WTC11 (cell line): ENCODE results near the gene CHST14. TPM values are rescaled to one million over a fixed set of nuclear protein-coding genes. Genes with fewer than 3 reads are reported as not detected.

Experiments used
- ATAC-seq: fragments of 200-7000 bp; cut with Tn5 transposase; 2 replicates; pipeline ENCODE4 v1.10.0; 2021; ENCODE audit warnings: mild to moderate bottlenecking, moderate library complexity
- CTCF ChIA-PET: fragments of 300-600 bp; sonication (Branson Sonifier 250); formaldehyde crosslinking; loops from one replicate; lab custom pipeline; 2021; ENCODE audit warnings: antibody characterized with exemption; lab: Charles Lee
- POLR2A ChIA-PET: fragments of 350-600 bp; sonication (Branson Sonifier 250); formaldehyde crosslinking; loops from one replicate; lab custom pipeline; 2021; ENCODE audit warnings: antibody characterized with exemption; lab: Charles Lee
- DNase-seq: peaks from one replicate; pipeline ENCODE4 v3.0.0; 2021; ENCODE audit warnings: low spot score
- H3K27ac Mint-ChIP-seq: 2 replicates; pipeline ENCODE4 v1.8.0; 2021; ENCODE audit warnings: mixed read lengths
- H3K27me3 Mint-ChIP-seq: 2 replicates; pipeline ENCODE4 v1.8.0; 2021; ENCODE audit warnings: low read depth, mild to moderate bottlenecking, moderate library complexity, mixed read lengths
- H3K36me3 Mint-ChIP-seq: 2 replicates; pipeline ENCODE4 v1.8.0; 2021; ENCODE audit warnings: mixed read lengths
- H3K4me1 Mint-ChIP-seq: 2 replicates; pipeline ENCODE4 v1.8.0; 2022; ENCODE audit warnings: mixed read lengths
- H3K4me3 Mint-ChIP-seq: 2 replicates; pipeline ENCODE4 v1.8.0; 2021; ENCODE audit warnings: mild to moderate bottlenecking, moderate library complexity, mixed read lengths
- H3K9me3 Mint-ChIP-seq: 2 replicates; pipeline ENCODE4 v1.8.0; 2021; ENCODE audit warnings: mixed read lengths
- AR ChIP-seq: fragments of 250-450 bp; sonication (Bioruptor Pico); IDR thresholded peaks from 2 replicates; pipeline ENCODE4 v1.9.0; 2021; ENCODE audit warnings: mild to moderate bottlenecking
- ATF6 ChIP-seq: sonication (generic); formaldehyde crosslinking; IDR thresholded peaks from 2 replicates; pipeline ENCODE4 v1.8.1; 2023; ENCODE audit warnings: mild to moderate bottlenecking, missing genetic modification reagents
- CDX4 ChIP-seq: fragments of 250-450 bp; sonication (Bioruptor Pico); IDR thresholded peaks from 2 replicates; pipeline ENCODE4 v1.9.0; 2021; ENCODE audit warnings: moderate library complexity, mild to moderate bottlenecking, inconsistent platforms, borderline replicate concordance
- ERG ChIP-seq: fragments of 250-450 bp; sonication (Bioruptor Pico); IDR thresholded peaks from 2 replicates; pipeline ENCODE4 v1.8.0; 2021; ENCODE audit warnings: mild to moderate bottlenecking
- ETV6 ChIP-seq: sonication (generic); formaldehyde crosslinking; IDR thresholded peaks from 2 replicates; pipeline ENCODE4 v1.8.1; 2022; ENCODE audit warnings: mild to moderate bottlenecking, missing genetic modification reagents
- GRHL2 ChIP-seq: fragments of 250-450 bp; sonication (Bioruptor Pico); IDR thresholded peaks from 2 replicates; pipeline ENCODE4 v1.8.0; 2022; ENCODE audit warnings: mild to moderate bottlenecking, moderate library complexity; ENCODE audit not compliant: insufficient replicate concordance, severe bottlenecking
- HMGA2 ChIP-seq: fragments of 250-450 bp; sonication (Bioruptor Pico); IDR thresholded peaks from 2 replicates; pipeline ENCODE4 v1.4.0; 2021; ENCODE audit warnings: mild to moderate bottlenecking, moderate library complexity
- HMGXB4 ChIP-seq: sonication (generic); formaldehyde crosslinking; IDR thresholded peaks from 2 replicates; pipeline ENCODE4 v1.8.1; 2023; ENCODE audit warnings: mild to moderate bottlenecking, moderate library complexity, missing genetic modification reagents
- MXD4 ChIP-seq: fragments of 250-450 bp; sonication (Bioruptor Pico); IDR thresholded peaks from 2 replicates; pipeline ENCODE4 v1.8.0; 2021; ENCODE audit warnings: mild to moderate bottlenecking, moderate library complexity, borderline replicate concordance
- MYBL2 ChIP-seq: sonication (generic); formaldehyde crosslinking; IDR thresholded peaks from 2 replicates; pipeline ENCODE4 v1.8.1; 2023; ENCODE audit warnings: mild to moderate bottlenecking, moderate library complexity, missing genetic modification reagents
- NR1H2 ChIP-seq: sonication (generic); formaldehyde crosslinking; IDR thresholded peaks from 2 replicates; pipeline ENCODE4 v1.9.0; 2021; ENCODE audit warnings: mild to moderate bottlenecking, moderate library complexity, missing genetic modification reagents
- PRRX2 ChIP-seq: fragments of 250-450 bp; sonication (Bioruptor Pico); IDR thresholded peaks from 2 replicates; pipeline ENCODE4 v1.8.0; 2021; ENCODE audit warnings: mild to moderate bottlenecking
- RORB ChIP-seq: fragments of 250-450 bp; sonication (Bioruptor Pico); IDR thresholded peaks from 2 replicates; pipeline ENCODE4 v1.9.0; 2021; ENCODE audit warnings: mild to moderate bottlenecking
- SMAD3 ChIP-seq: sonication (generic); formaldehyde crosslinking; IDR thresholded peaks from 2 replicates; pipeline ENCODE4 v1.8.0; 2022; ENCODE audit warnings: missing genetic modification reagents, mild to moderate bottlenecking, borderline replicate concordance
- TEAD4 ChIP-seq: sonication (generic); formaldehyde crosslinking; IDR thresholded peaks from 2 replicates; pipeline ENCODE4 v1.8.0; 2022; ENCODE audit warnings: mild to moderate bottlenecking, missing genetic modification reagents
- ZNF121 ChIP-seq: sonication (generic); formaldehyde crosslinking; IDR thresholded peaks from 2 replicates; pipeline ENCODE4 v1.8.0; 2023; ENCODE audit warnings: missing genetic modification reagents
- ZNF263 ChIP-seq: sonication (generic); formaldehyde crosslinking; IDR thresholded peaks from 2 replicates; pipeline ENCODE4 v1.8.1; 2022; ENCODE audit warnings: low read depth, mild to moderate bottlenecking, moderate library complexity, missing genetic modification reagents
- ZSCAN18 ChIP-seq: fragments of 250-450 bp; sonication (Bioruptor Pico); IDR thresholded peaks from 2 replicates; pipeline ENCODE4 v2.1.2; 2022; ENCODE audit warnings: mild to moderate bottlenecking, moderate library complexity
- total RNA-seq: library from RNA; stranded (reverse); gene quantifications from 3 replicates; pipeline ENCODE4 v1.2.3, GENCODE V29; 2021

CHST14 gene
- total RNA-seq, 1 experiment from 2014 or later: 21.3 TPM

- TF ChIP-seq AR (CRISPR knock-in tag) (no peak), TEAD4 (CRISPR knock-in tag) (no peak), MXD4 (CRISPR knock-in tag) (no peak), MYBL2 (no peak), RORB (CRISPR knock-in tag) (no peak), CDX4 (CRISPR knock-in tag) (no peak), NR1H2 (CRISPR knock-in tag) (no peak), ERG (CRISPR knock-in tag) (no peak), ZNF121 (CRISPR knock-in tag) (no peak), ETV6 (CRISPR knock-in tag) (no peak), ATF6 (no peak), GRHL2 (CRISPR knock-in tag) (no peak), SMAD3 (CRISPR knock-in tag) (no peak), HMGXB4 (CRISPR knock-in tag) (no peak), PRRX2 (no peak), HMGA2 (no peak), ZSCAN18 (no peak), ZNF263 (CRISPR knock-in tag) (no peak)
- Mint-ChIP-seq H3K9me3 (no peaks in the 10 kb centered on the region), H3K27ac (no peak overlapping the region), H3K4me1 (no peaks in the 10 kb centered on the region), H3K4me3 (no peak overlapping the region), H3K36me3 (no peaks in the 10 kb centered on the region), H3K27me3 (no peaks in the 10 kb centered on the region)
- ATAC-seq (no peak), DNase-seq (no peak)
- CTCF ChIA-PET: no interaction called here
- POLR2A ChIA-PET: interaction anchor here (1.3 kb wide), 1 partner anchor 19 kb away, joined by 3 read pairs; no protein-coding TSS in a partner anchor
Measured at GRCh38 chr15:40487816-40488682, 17.3 kb downstream of the CHST14 start.
